Measurements from ENCODE around the gene BORCS8.

DNA sequence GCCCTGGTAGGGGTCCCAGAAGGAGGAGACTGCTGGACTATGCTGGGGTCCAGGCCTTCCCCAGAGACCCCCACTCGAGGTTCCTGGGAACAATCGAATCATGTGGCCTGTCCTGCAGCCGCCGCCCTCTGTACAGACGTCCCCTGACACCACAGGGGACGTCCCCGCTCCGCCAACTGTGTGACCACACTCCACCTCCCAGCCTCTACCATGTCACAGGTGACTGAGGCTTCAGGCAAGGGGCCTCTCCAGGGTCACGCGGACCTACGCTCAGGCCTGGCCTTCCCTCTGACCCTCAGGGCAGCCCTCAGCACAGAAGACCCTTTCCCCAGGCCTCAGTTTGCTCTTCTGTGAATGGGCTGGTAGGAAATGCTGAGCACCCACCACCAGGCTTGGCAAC lies 40.5 kb downstream of the BORCS8 start:
- no peak for TF ChIP-seq CTCF (IDR thresholded peaks at IDR 0.05)
- no peak for TF ChIP-seq POLR2AphosphoS5 (IDR thresholded peaks at IDR 0.05)
- TF ChIP-seq POLR2A (IDR thresholded peaks at IDR 0.05), result no peak

All from suprapubic skin (tissue), 4 donors.